ENCODE measurements around the gene PHF19.

The PHF19 gene

GRCh38 chr9:120865809-120866208, 11.2 kb downstream of the PHF19 start:
- no peak for DNase-seq (ENCODE audit: low read depth)
- H3K4me3 ChIP-seq (ENCODE audit: low read length) = no peak overlapping the region
- TF ChIP-seq CTCF (conservative IDR thresholded peaks at IDR 0.05; ENCODE audit: low read depth, low read length) = no peak

GRCh38 chr9:120865176-120865575, 11.8 kb downstream of the PHF19 start:
- DNase-seq (ENCODE audit: low read depth) = no peak
- H3K4me3 ChIP-seq (ENCODE audit: low read length) = no peak overlapping the region
- no peak for TF ChIP-seq CTCF (conservative IDR thresholded peaks at IDR 0.05; ENCODE audit: low read depth, low read length)

GRCh38 chr9:120864719-120865118, 12.3 kb downstream of the PHF19 start:
- DNase-seq (ENCODE audit: low read depth) = no peak
- H3K4me3 ChIP-seq (ENCODE audit: low read length) = no peak overlapping the region
- TF ChIP-seq CTCF (conservative IDR thresholded peaks at IDR 0.05; ENCODE audit: low read depth, low read length) = no peak

GRCh38 chr9:120863833-120864232, 13.2 kb downstream of the PHF19 start:
- TF ChIP-seq CTCF (conservative IDR thresholded peaks at IDR 0.05; ENCODE audit: low read depth, low read length) = no peak
- no peak overlapping the region for H3K4me3 ChIP-seq (ENCODE audit: low read length)
- DNase-seq (ENCODE audit: low read depth) = no peak

GRCh38 chr9:120862452-120862851, 14.5 kb downstream of the PHF19 start:
- no peak overlapping the region for H3K4me3 ChIP-seq (ENCODE audit: low read length)
- DNase-seq (ENCODE audit: low read depth) = no peak
- no peak for TF ChIP-seq CTCF (conservative IDR thresholded peaks at IDR 0.05; ENCODE audit: low read depth, low read length)

GRCh38 chr9:120861935-120862334, 15.1 kb downstream of the PHF19 start:
- no peak overlapping the region for H3K4me3 ChIP-seq (ENCODE audit: low read length)
- DNase-seq (ENCODE audit: low read depth) = no peak
- no peak for TF ChIP-seq CTCF (conservative IDR thresholded peaks at IDR 0.05; ENCODE audit: low read depth, low read length)

- no peak for TF ChIP-seq CTCF (conservative IDR thresholded peaks at IDR 0.05; ENCODE audit: low read depth, low read length)
- DNase-seq (ENCODE audit: low read depth) = no peak
- no peak overlapping the region for H3K4me3 ChIP-seq (ENCODE audit: low read length)
Observed at GRCh38 chr9:120860083-120860482, 16.9 kb downstream of the PHF19 start.
